H1 (cell line): ENCODE results near the gene SLC37A1. TPM values are rescaled to one million over a fixed set of nuclear protein-coding genes. Genes with fewer than 3 reads are reported as not detected.

Experiments used
- CTCF ChIA-PET: fragments of 300-600 bp; sonication (Branson Sonifier 250); formaldehyde crosslinking; loops from one replicate; lab custom pipeline; 2021; ENCODE audit not compliant: partially characterized antibody; lab: Charles Lee
- POLR2A ChIA-PET: fragments of 300-600 bp; sonication (Branson Sonifier 250); formaldehyde crosslinking; loops from one replicate; lab custom pipeline; 2021; ENCODE audit warnings: inconsistent platforms; ENCODE audit not compliant: partially characterized antibody; lab: Charles Lee
- DNase-seq, 2 experiments: peaks; one replicate each; pipeline versions ENCODE4 v3.0.0 to v3.0.0-alpha.2; 2010 to 2022; ENCODE audit warnings: low spot score in 2 of 2, low read depth in 1 of 2, mixed read lengths in 1 of 2
- FAIRE-seq: peaks from 2 replicates; lab custom pipeline; 2011; peaks lifted over from hg19 to GRCh38; lab: Jason Lieb, UNC
- H2AFZ ChIP-seq: 2 replicates; pipeline ENCODE4 v1.8.1; 2012; ENCODE audit warnings: low read length, inconsistent platforms
- H2AK5ac ChIP-seq: 2 replicates; pipeline ENCODE4 v1.6.1; 2013; ENCODE audit warnings: low read depth, low read length
- H2BK120ac ChIP-seq: replicated peaks from 2 replicates; pipeline ENCODE3; 2013; ENCODE audit warnings: low read depth, low read length, inconsistent platforms
- H2BK12ac ChIP-seq: 2 replicates; pipeline ENCODE4 v1.6.1; 2013; ENCODE audit warnings: low read depth, low read length
- H2BK15ac ChIP-seq: 2 replicates; pipeline ENCODE4 v1.6.1; 2013; ENCODE audit warnings: low read length
- H2BK20ac ChIP-seq: 2 replicates; pipeline ENCODE4 v1.6.1; 2013; ENCODE audit warnings: low read length
- H2BK5ac ChIP-seq: 2 replicates; pipeline ENCODE4 v1.6.1; 2013; ENCODE audit warnings: low read depth, low read length
- H3K14ac ChIP-seq: 2 replicates; pipeline ENCODE4 v1.6.1; 2013; ENCODE audit warnings: inconsistent platforms; ENCODE audit not compliant: insufficient read length
- H3K18ac ChIP-seq: 2 replicates; pipeline ENCODE4 v1.6.1; 2013; ENCODE audit warnings: low read length; ENCODE audit errors: extremely low read depth
- H3K23ac ChIP-seq: 2 replicates; pipeline ENCODE4 v1.6.1; 2013; ENCODE audit warnings: inconsistent platforms; ENCODE audit not compliant: insufficient read length
- H3K23me2 ChIP-seq: 2 replicates; pipeline ENCODE4 v1.6.1; 2013; ENCODE audit warnings: low read depth, low read length
- H3K27ac ChIP-seq: 2 replicates; pipeline ENCODE4 v1.6.1; 2011; ENCODE audit warnings: low read depth, low read length, inconsistent platforms
- H3K27me3 ChIP-seq, 4 experiments: replicated peaks in 1 of 4; 1 replicate in 1 of 4; 2 replicates in 3 of 4; pipeline versions ENCODE4 v1.6.1 to v1.8.1; 2011 to 2013; ENCODE audit warnings: low read length in 3 of 4, mild to moderate bottlenecking in 3 of 4, inconsistent platforms in 2 of 4, mixed read lengths in 2 of 4, moderate library complexity in 1 of 4; ENCODE audit not compliant: control insufficient read depth in 3 of 4, insufficient read depth in 3 of 4; ENCODE audit errors: extremely low read depth in 1 of 4
- H3K36me3 ChIP-seq, 4 experiments: 2 replicates each; pipeline versions ENCODE4 v1.6.1 to v1.8.1; 2011 to 2013; ENCODE audit warnings: mild to moderate bottlenecking in 4 of 4, low read length in 3 of 4, moderate library complexity in 2 of 4, control low read depth in 1 of 4, inconsistent platforms in 1 of 4; ENCODE audit not compliant: insufficient read depth in 4 of 4, control insufficient read depth in 2 of 4
- H3K4ac ChIP-seq: replicated peaks from 2 replicates; pipeline ENCODE3; 2013; ENCODE audit warnings: low read length, low read depth, mixed read lengths, inconsistent platforms; ENCODE audit not compliant: insufficient read length
- H3K4me1 ChIP-seq, 4 experiments: replicated peaks in 1 of 4; 1 replicate in 1 of 4; 2 replicates in 3 of 4; pipeline versions ENCODE4 v1.6.1 to v1.8.1; 2011 to 2013; ENCODE audit warnings: low read length in 3 of 4, inconsistent platforms in 2 of 4, mixed read lengths in 1 of 4; ENCODE audit not compliant: insufficient read depth in 4 of 4, control insufficient read depth in 3 of 4
- H3K4me2 ChIP-seq, 2 experiments: 2 replicates each; pipeline versions ENCODE4 v1.6.1 to v1.8.1; 2011 to 2013; ENCODE audit warnings: low read depth in 2 of 2, low read length in 2 of 2, control low read depth in 1 of 2, inconsistent platforms in 1 of 2, mild to moderate bottlenecking in 1 of 2; ENCODE audit not compliant: insufficient read depth in 1 of 2
- H3K4me3 ChIP-seq, 4 experiments: fragments of 200-600, 300-600 bp in 1 of 4; sonication (generic), shearing (Covaris generic), sonication (Bioruptor Twin) in 1 of 4; 2 replicates each; pipeline versions ENCODE4 v1.5.1 to v1.8.1; 2011 to 2016; ENCODE audit warnings: low read length in 4 of 4, low read depth in 3 of 4, control low read depth in 2 of 4, inconsistent platforms in 2 of 4, mild to moderate bottlenecking in 2 of 4, mixed read lengths in 1 of 4, moderate library complexity in 1 of 4; ENCODE audit not compliant: insufficient read depth in 2 of 4; ENCODE audit errors: extremely low read depth in 1 of 4
- H3K56ac ChIP-seq: replicated peaks from 2 replicates; pipeline ENCODE3; 2013; ENCODE audit warnings: low read depth, mild to moderate bottlenecking, mixed read lengths, low read length, inconsistent platforms; ENCODE audit not compliant: insufficient read length
- H3K79me1 ChIP-seq: 2 replicates; pipeline ENCODE4 v1.6.1; 2013; ENCODE audit warnings: low read depth, low read length, control low read depth
- H3K79me2 ChIP-seq, 2 experiments: 2 replicates each; pipeline versions ENCODE4 v1.6.1 to v1.8.1; 2012 to 2013; ENCODE audit warnings: low read length in 2 of 2, mild to moderate bottlenecking in 2 of 2, inconsistent platforms in 1 of 2; ENCODE audit not compliant: insufficient read depth in 2 of 2, control insufficient read depth in 1 of 2
- H3K9ac ChIP-seq, 4 experiments: replicated peaks in 1 of 4; 1 replicate in 1 of 4; 2 replicates in 3 of 4; pipeline versions ENCODE4 v1.6.1 to v1.8.1; 2011 to 2013; ENCODE audit warnings: low read depth in 3 of 4, low read length in 3 of 4, control low read depth in 2 of 4, mild to moderate bottlenecking in 2 of 4, moderate library complexity in 2 of 4, inconsistent platforms in 1 of 4; ENCODE audit errors: extremely low read depth in 1 of 4
- H3K9me3 ChIP-seq, 2 experiments: 2 replicates each; pipeline versions ENCODE4 v1.6.1 to v1.8.1; 2012 to 2013; ENCODE audit warnings: mild to moderate bottlenecking in 2 of 2, moderate library complexity in 2 of 2, control low read depth in 1 of 2, inconsistent platforms in 1 of 2, low read depth in 1 of 2, low read length in 1 of 2, mixed read lengths in 1 of 2; ENCODE audit not compliant: insufficient read depth in 2 of 2
- H4K20me1 ChIP-seq, 2 experiments: replicated peaks in 1 of 2; 2 replicates each; pipeline versions ENCODE3 to v1.8.1; 2011 to 2013; ENCODE audit warnings: inconsistent platforms in 2 of 2, low read length in 2 of 2, mild to moderate bottlenecking in 1 of 2; ENCODE audit not compliant: insufficient read depth in 2 of 2, control insufficient read depth in 1 of 2
- H4K5ac ChIP-seq: 2 replicates; pipeline ENCODE4 v1.6.1; 2013; ENCODE audit warnings: low read length, low read depth, mixed read lengths, inconsistent platforms; ENCODE audit not compliant: insufficient read length
- H4K8ac ChIP-seq: 2 replicates; pipeline ENCODE4 v1.8.0; 2013; ENCODE audit warnings: mild to moderate bottlenecking, moderate library complexity, low read length, inconsistent platforms; ENCODE audit not compliant: insufficient read depth; ENCODE audit errors: extremely low read depth
- H4K91ac ChIP-seq: replicated peaks from 2 replicates; pipeline ENCODE3; 2013; ENCODE audit warnings: low read length, mixed read lengths, inconsistent platforms; ENCODE audit not compliant: insufficient read length
- BACH1 ChIP-seq: IDR thresholded peaks from 2 replicates; pipeline ENCODE4 v1.6.1; 2012; ENCODE audit warnings: low read length, improper control_type of control experiment
- BCL11A ChIP-seq, 2 experiments: IDR thresholded peaks; one replicate each; pipeline ENCODE4 v1.6.1; 2011; ENCODE audit warnings: low read depth in 2 of 2, low read length in 2 of 2, mild to moderate bottlenecking in 2 of 2
- BRCA1 ChIP-seq: IDR thresholded peaks from 2 replicates; pipeline ENCODE4 v1.6.1; 2012; ENCODE audit warnings: low read depth, low read length, improper control_type of control experiment
- CEBPB ChIP-seq: IDR thresholded peaks from 2 replicates; pipeline ENCODE4 v1.6.1; 2012; ENCODE audit warnings: low read depth, low read length
- CHD1 ChIP-seq: IDR thresholded peaks from 2 replicates; pipeline ENCODE4 v1.6.1; 2012; ENCODE audit warnings: low read depth, low read length, improper control_type of control experiment
- CHD2 ChIP-seq: IDR thresholded peaks from 2 replicates; pipeline ENCODE4 v1.6.1; 2012; ENCODE audit warnings: low read length, improper control_type of control experiment
- JUN ChIP-seq: IDR thresholded peaks from 2 replicates; pipeline ENCODE4 v1.6.1; 2011; ENCODE audit warnings: low read depth, mild to moderate bottlenecking, improper control_type of control experiment, low read length
- KDM1A ChIP-seq: fragments of 200-600, 300-600 bp; sonication (generic); IDR thresholded peaks from 2 replicates; pipeline ENCODE4 v1.7.1; 2016; ENCODE audit warnings: mild to moderate bottlenecking, low read length, borderline replicate concordance
- RNF2 ChIP-seq: fragments of 200-900, 300-1000 bp; sonication (generic); IDR thresholded peaks from 2 replicates; pipeline ENCODE4 v1.7.1; 2016; ENCODE audit warnings: borderline replicate concordance, low read depth, mild to moderate bottlenecking, antibody characterized with exemption, low read length; ENCODE audit not compliant: poor library complexity, severe bottlenecking; ENCODE audit errors: missing control alignments
- SP2 ChIP-seq: IDR thresholded peaks from 2 replicates; pipeline ENCODE4 v1.6.1; 2012; ENCODE audit warnings: mild to moderate bottlenecking, low read length, inconsistent platforms
- TBP ChIP-seq: IDR thresholded peaks from 2 replicates; pipeline ENCODE4 v1.6.1; 2011; ENCODE audit warnings: low read depth, low read length, improper control_type of control experiment
- TCF12 ChIP-seq: IDR thresholded peaks from 2 replicates; pipeline ENCODE4 v1.6.1; 2011; ENCODE audit warnings: low read depth, mild to moderate bottlenecking, low read length
- WGBS, 2 experiments: shearing (Covaris generic) in 1 of 2; methylation state at CpG; one replicate each; pipeline versions ENCODE4 v1.1.6 to v1.1.7; 2013 to 2015; ENCODE audit warnings: low lambda C conversion rate in 2 of 2, mixed read lengths in 2 of 2, inconsistent platforms in 1 of 2, low coverage in 1 of 2, missing lambda C conversion rate in 1 of 2; ENCODE audit not compliant: insufficient replicate concordance in 2 of 2, insufficient coverage in 1 of 2, insufficient read length in 1 of 2; ENCODE audit errors: extremely low coverage in 1 of 2, missing lambda C conversion rate in 1 of 2; 5-methylcytosine and 5-hydroxymethylcytosine counted together
- polyA plus RNA-seq, 7 experiments: library from polyadenylated mRNA; depleted of rRNA in 3 of 7; stranded (reverse) in 5 of 7; unstranded in 2 of 7; fragments of >200 nt in 5 of 7; fragments of 200-250 nt in 2 of 7; gene quantifications; 1 replicate in 5 of 7; 2 replicates in 1 of 7; 4 replicates in 1 of 7; pipeline versions ENCODE4 v1.2.1 to v1.2.3, GENCODE V29; 2011 to 2013; ENCODE audit warnings: missing spikeins in 2 of 7, mixed read lengths in 2 of 7
- total RNA-seq: library from RNA; stranded (reverse); fragmentation: NEBNext Ultra II Directional; extraction: Animal tissue kit (Norgen Biotek cat#: 25700); gene quantifications from 2 replicates; pipeline ENCODE4 v1.2.1, GENCODE V29; 2021

Gene SLC37A1
- total and polyA plus RNA-seq, 2 of the 8 experiments (the other 6 are each of a cell fraction or from before 2014, with no cell fraction given) = 15.6 to 30.9 TPM

GRCh38 chr21:42542596-42542995 lies 28.9 kb downstream of the SLC37A1 start:
- Histone ChIP-seq H2AFZ (no peak overlapping the region), H3K4me2 (no peak overlapping the region), H3K4ac (no peak overlapping the region), H2AK5ac (no peak overlapping the region), H2BK15ac (no peak overlapping the region), H3K79me2 (no peaks in the 10 kb centered on the region), H3K9me3 (no peaks in the 10 kb centered on the region), H3K27ac (no peak overlapping the region), H2BK120ac (no peak overlapping the region), H4K5ac (no peak overlapping the region), H2BK20ac (no peak overlapping the region), H3K79me1 (no peaks in the 10 kb centered on the region), H3K27me3 (no peaks in the 10 kb centered on the region), H3K4me1 (no peaks in the 10 kb centered on the region; a peak in 1 of 7 replicates), H3K18ac (no peak overlapping the region), H3K4me3 (no peak overlapping the region), H4K20me1 (no peaks in the 10 kb centered on the region), H2BK12ac (no peak overlapping the region), H3K56ac (no peak overlapping the region), H2BK5ac (no peak overlapping the region), H3K9ac (no peak overlapping the region), H3K14ac (no peak overlapping the region), H3K23me2 (no peaks in the 10 kb centered on the region), H4K8ac (no peak overlapping the region), H3K36me3 (peaks cover 2 to 4% (median 3%) of the 10 kb centered on the region in 4 experiments; a peak in 7 of 8 replicates), H3K23ac (no peak overlapping the region), H4K91ac (no peak overlapping the region)
- no peak for FAIRE-seq
- DNase-seq = no peak
- ChIA-PET POLR2A (interaction anchor here (1.1 to 1.2 kb wide), 2 partner anchors 10 to 29 kb away, joined by 3 to 4 read pairs; partner anchors contain the start of gene SLC37A1), CTCF (no interaction called here)
- no peak for TF ChIP-seq TCF12
- TF ChIP-seq CHD1 = no peak
- no peak for TF ChIP-seq BACH1
- TF ChIP-seq SP2 = no peak
- no peak for TF ChIP-seq RNF2
- TF ChIP-seq BCL11A (IDR thresholded peaks at IDR 0.05; ENCODE audit: low read depth in 2 of 2, low read length in 2 of 2) = no peak
- TF ChIP-seq BRCA1 = no peak
- no peak for TF ChIP-seq CEBPB
- TF ChIP-seq CHD2 = no peak
- TF ChIP-seq JUN = no peak
- no peak for TF ChIP-seq TBP
- no peak for TF ChIP-seq KDM1A
- 95% methylated on average over 10 of the region's 10 CpGs; no CpG with 5 or more reads in 1 of the 2 experiments for WGBS, 2 experiments
